Mucosa of rectum (tissue), 2 donors: ENCODE measurements around the gene TBC1D16.

Experiments
- H3K27ac ChIP-seq, 2 donors: one replicate each; pipeline ENCODE4 v1.7.0; 2013; ENCODE audit warnings: inconsistent platforms in 2 of 2, low read depth in 2 of 2, low read length in 2 of 2
- H3K27me3 ChIP-seq, 2 donors: one replicate each; pipeline ENCODE4 v1.7.0; 2013; ENCODE audit warnings: low read length in 2 of 2; ENCODE audit not compliant: control insufficient read depth in 2 of 2, insufficient read depth in 2 of 2
- H3K36me3 ChIP-seq, 2 donors: one replicate each; pipeline ENCODE4 v1.7.0; 2013; ENCODE audit warnings: low read length in 2 of 2; ENCODE audit not compliant: control insufficient read depth in 2 of 2, insufficient read depth in 2 of 2
- H3K4me1 ChIP-seq, 2 donors: one replicate each; pipeline ENCODE4 v1.7.0; 2013; ENCODE audit warnings: low read length in 2 of 2, mild to moderate bottlenecking in 1 of 2; ENCODE audit not compliant: control insufficient read depth in 2 of 2, insufficient read depth in 2 of 2
- H3K4me3 ChIP-seq, 2 donors: one replicate each; pipeline ENCODE4 v1.7.0; 2013; ENCODE audit warnings: low read length in 2 of 2
- H3K9ac ChIP-seq, 2 donors: one replicate each; pipeline ENCODE4 v1.7.0; 2013; ENCODE audit warnings: low read length in 2 of 2, low read depth in 1 of 2, mild to moderate bottlenecking in 1 of 2
- H3K9me3 ChIP-seq, 2 donors: one replicate each; pipeline ENCODE4 v1.7.0; 2013; ENCODE audit warnings: low read length in 2 of 2; ENCODE audit not compliant: control insufficient read depth in 2 of 2
- donor health status: healthy.
- donor health status: Normal muscosa, but diverticular disease.

TBC1D16 gene

DNA sequence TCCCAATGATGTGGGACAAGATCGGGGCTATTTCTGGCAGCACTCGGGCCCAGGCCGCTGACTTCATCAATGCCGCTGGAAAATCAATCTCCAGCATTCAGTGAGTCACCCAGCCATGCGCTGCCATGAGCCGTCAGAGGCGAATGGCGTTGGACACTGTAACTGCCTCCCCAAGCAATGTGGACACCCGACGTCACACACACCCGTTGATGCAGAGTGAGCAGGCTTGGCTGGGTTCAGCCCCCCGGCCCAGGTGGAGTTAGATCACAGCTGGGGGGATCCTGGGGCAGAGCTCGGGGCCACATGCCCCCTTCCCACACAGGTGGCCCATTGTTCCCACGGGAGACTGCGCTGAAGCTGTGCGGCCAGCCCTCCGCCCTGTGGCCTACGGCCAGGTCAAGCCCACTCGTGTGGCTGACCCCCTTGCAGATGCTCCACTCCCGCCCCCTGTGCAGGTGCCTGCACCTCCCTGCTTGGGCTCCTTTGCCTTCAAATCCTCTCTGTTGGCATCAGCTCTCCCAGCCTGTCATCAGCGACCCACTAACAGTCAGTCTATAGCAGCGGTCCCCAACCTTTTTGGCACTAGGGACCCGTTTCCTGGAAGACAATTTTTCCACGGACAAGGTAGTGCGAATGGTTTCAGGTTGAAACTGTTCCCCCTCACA, 89.9 kb downstream of the TBC1D16 start:
- Histone ChIP-seq H3K36me3 (peaks cover 5 to 7% of the 10 kb centered on the region in 2 donors), H3K4me3 (no peak overlapping the region), H3K27me3 (no peaks in the 10 kb centered on the region), H3K27ac (no peak overlapping the region), H3K9ac (no peak overlapping the region), H3K9me3 (no peaks in the 10 kb centered on the region), H3K4me1 (no peaks in the 10 kb centered on the region)

DNA sequence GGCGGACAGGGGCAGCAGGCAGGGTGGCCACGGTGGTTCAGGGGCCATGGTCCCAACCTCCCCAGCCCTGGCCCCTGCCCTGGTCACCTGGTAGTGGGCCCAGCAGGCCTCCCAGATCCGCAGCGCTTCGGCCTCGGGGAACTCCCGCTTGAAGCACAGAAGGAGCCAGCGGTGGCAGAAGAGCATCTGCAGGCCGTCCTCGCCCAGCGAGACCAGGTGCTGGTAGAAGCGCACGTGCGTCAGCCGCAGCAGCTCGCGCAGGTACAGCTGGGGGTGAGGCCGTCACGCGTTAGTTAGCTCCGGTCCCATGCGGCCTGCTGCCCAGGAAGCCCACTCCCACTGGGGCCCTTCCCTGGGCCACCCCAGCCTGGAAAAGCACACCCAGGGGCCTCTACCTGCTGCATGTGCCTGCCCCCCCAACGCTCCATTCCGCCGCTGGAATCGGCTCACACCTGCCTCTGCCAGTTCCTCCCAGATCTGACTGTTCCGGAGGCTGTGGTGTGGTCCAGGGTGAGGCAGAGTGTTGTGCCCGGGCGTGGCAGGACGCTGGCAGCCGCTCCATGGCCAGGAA, 90.8 kb downstream of the TBC1D16 start:
- Histone ChIP-seq H3K9me3 (no peaks in the 10 kb centered on the region), H3K9ac (no peak overlapping the region), H3K36me3 (peaks cover 8% of the 10 kb centered on the region in 2 donors), H3K27me3 (no peaks in the 10 kb centered on the region), H3K27ac (no peak overlapping the region), H3K4me1 (no peaks in the 10 kb centered on the region), H3K4me3 (no peak overlapping the region)

DNA sequence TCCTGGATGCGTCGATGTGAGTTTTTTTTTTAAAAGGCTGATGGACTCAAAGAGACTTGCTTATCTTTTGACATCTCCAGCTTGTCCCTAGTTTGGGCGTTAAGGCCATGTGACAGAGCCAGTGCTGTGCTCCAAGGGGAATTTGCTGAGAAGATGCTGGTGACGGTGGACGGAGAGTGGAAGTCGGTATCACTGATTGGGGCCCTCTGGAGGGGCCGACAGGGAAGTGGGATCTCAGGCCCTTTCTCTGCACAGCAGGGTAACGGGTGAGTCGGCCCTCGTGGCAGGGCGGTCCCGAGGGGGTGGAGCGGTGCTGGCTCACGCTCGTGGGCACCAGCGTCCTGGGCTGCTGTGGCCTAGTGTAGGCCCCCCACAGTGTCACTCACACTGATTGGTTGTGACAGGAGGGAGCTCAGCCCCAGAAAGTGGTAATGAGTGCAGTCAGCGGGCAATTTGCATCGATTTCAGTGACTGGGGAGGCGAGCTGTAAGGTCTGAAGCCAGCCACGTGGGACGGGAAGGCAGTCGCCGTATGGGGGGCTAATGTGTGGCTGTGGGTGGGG, 91.3 kb downstream of the TBC1D16 start:
- H3K4me1 ChIP-seq: no peaks in the 10 kb centered on the region
- H3K36me3 ChIP-seq: peaks cover 9 to 12% of the 10 kb centered on the region in 2 donors
- H3K9me3 ChIP-seq: no peaks in the 10 kb centered on the region
- no peak overlapping the region for H3K27ac ChIP-seq
- H3K9ac ChIP-seq: no peak overlapping the region
- H3K27me3 ChIP-seq: no peaks in the 10 kb centered on the region
- no peak overlapping the region for H3K4me3 ChIP-seq

DNA sequence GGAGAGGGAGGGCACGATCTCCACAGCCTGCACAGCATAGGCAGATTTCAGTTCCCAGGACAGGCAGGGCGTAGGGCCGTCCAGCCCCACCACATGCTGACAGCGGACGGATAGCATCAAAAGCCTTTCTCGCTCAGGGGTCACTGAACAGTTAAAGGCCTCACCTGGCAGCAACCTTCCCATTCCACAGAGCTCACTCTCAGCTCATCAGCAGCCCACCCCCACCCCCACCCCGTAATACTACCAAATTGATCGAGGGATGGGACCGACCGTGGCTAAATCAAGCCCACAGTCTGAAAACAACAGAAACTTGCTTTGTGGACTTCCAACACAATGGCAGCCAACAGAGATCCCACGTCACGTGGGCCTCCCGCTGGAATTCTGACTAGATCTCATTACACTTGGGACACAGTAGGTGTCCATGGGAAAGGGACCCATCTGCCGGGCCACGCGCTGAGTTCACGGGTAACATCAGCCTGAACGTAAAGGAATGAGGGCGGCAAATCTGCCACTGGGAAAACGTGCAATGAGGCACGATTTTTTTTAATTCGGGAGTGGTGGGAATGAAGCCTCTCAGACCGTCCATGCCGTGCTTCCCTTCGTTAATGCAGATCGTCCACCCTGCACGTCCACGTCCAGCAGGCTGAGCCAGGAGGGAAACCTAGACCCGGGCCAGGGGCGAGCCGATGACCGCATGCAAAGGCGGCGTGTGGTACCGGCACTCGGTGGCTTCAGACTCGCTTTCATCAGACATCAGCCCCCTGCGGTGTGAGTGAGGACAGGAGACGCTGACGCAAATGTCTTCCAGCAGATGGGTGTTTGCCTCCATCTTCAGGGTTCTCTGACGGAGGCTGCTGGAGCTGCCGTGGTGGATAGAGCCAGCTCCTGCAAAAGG, 92.1 kb downstream of the TBC1D16 start:
- H3K27me3 ChIP-seq: no peaks in the 10 kb centered on the region
- H3K27ac ChIP-seq: no peak overlapping the region
- H3K9me3 ChIP-seq: no peaks in the 10 kb centered on the region
- H3K9ac ChIP-seq: no peak overlapping the region
- H3K4me3 ChIP-seq: no peak overlapping the region
- peaks cover 12% of the 10 kb centered on the region in 2 donors for H3K36me3 ChIP-seq
- no peaks in the 10 kb centered on the region for H3K4me1 ChIP-seq

DNA sequence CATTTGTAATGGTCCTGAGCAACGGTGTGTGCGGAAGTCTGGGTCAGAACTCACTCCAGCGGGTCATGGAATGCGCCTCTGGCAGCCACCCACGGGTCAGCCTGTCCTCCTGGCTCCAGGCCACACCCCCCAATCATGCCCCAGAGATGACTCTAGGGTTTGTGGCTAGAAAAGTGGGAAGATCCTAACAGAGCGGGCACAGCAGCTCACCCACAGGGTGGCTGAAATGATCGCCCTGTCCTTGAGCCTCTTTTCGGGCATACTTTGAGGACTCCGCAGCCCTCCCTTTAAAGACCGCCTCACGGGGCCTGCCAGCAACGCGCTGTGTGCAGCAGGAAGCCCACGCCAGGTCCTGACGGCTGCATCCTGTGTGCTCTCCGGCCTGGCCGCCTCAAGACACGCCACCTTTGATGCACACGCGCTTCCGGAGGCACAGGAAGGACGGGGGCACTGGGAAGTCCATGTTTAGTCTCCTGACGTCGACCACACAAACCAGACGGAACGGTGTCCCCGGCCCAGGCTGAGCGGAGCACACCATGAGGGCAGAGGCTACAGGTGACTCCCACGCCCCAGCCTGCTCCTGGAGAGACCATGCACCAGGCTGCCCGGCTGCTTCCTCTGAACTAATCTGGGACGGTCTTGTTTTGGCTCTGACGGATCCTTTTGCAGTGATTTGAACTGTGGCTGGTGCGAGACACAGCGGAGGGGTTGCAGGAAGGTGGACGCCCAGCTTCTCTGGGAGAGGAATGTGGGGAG, 92.9 kb downstream of the TBC1D16 start:
- H3K9me3 ChIP-seq: no peaks in the 10 kb centered on the region

DNA sequence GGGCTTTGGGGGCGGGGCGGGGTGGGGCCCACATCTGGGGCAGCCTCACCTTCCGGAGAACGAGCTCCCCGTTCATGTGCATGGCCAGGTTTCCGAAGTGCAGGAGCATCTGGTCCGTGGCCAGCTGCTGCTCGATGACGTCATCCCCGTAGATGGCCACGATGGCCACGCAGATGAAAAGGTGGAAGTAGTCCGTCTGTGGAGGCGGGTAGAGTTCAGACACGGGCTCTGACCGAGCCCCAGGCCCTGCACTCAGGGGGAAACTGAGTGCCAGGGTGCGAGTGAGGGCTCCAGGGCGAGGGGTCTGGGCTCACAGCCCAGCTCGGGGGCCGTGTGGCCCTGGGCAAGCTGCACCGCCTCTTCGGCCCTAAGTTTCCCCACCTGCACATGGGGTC, 93.7 kb downstream of the TBC1D16 start:
- Histone ChIP-seq H3K4me3 (no peak overlapping the region), H3K9me3 (no peaks in the 10 kb centered on the region), H3K9ac (no peak overlapping the region), H3K36me3 (peaks cover 9 to 10% of the 10 kb centered on the region in 2 donors), H3K27me3 (no peaks in the 10 kb centered on the region), H3K4me1 (no peaks in the 10 kb centered on the region), H3K27ac (no peak overlapping the region)

More for the DNA sequence above, 92.9 kb downstream of the TBC1D16 start:
- Histone ChIP-seq H3K9ac (no peak overlapping the region), H3K4me1 (no peaks in the 10 kb centered on the region), H3K27ac (no peak overlapping the region), H3K27me3 (no peaks in the 10 kb centered on the region), H3K4me3 (no peak overlapping the region), H3K36me3 (peaks cover 12% of the 10 kb centered on the region in 2 donors)

DNA sequence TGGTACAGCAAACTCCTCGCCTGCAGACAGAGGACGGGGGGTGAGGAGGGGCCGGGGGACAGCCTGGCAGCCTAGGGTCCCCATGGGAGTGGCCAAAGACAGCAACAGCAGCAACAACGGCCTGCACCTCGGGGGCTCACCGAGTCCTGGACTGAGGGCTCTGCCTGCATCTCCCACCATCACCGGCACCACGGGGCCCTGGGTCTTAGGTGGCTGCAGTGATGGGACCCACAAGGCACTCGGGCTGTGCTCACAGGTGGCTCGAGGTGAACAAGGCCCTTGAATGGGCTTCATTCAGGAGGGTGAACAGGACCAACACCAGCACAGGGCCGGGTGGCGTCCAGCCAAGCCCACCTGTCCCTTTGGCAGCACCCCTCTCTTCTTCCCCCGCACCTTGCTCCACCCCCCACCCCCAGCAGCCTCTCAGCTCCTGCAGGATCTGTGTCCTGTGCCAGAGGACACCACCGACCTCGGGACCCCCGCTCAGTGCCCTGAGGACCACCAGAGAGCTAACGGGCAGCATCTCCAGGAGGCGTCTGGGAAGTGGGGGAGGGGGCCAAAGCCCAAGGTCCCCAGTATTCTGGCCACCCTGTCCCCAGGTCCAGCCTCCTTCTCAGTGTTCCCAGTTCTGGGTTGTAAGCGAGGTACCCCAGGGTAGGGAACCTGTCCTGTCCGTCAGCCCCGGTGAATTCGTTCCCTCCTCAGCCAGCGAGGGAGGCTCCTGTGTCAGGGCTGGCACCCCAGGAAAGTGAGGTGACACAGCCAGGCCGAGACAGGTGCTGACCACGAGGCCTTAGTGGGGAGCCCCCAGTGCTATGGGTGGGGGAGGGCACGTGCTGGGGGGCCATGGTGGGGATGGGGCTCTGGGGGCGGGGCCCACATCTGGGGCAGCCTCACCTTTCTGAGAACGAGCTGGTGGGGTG, 94.3 kb downstream of the TBC1D16 start:
- no peaks in the 10 kb centered on the region for H3K9me3 ChIP-seq
- H3K27ac ChIP-seq: no peak overlapping the region
- H3K36me3 ChIP-seq: peaks cover 9 to 10% of the 10 kb centered on the region in 2 donors
- H3K27me3 ChIP-seq: no peaks in the 10 kb centered on the region
- H3K9ac ChIP-seq: no peak overlapping the region
- no peaks in the 10 kb centered on the region for H3K4me1 ChIP-seq
- no peak overlapping the region for H3K4me3 ChIP-seq

DNA sequence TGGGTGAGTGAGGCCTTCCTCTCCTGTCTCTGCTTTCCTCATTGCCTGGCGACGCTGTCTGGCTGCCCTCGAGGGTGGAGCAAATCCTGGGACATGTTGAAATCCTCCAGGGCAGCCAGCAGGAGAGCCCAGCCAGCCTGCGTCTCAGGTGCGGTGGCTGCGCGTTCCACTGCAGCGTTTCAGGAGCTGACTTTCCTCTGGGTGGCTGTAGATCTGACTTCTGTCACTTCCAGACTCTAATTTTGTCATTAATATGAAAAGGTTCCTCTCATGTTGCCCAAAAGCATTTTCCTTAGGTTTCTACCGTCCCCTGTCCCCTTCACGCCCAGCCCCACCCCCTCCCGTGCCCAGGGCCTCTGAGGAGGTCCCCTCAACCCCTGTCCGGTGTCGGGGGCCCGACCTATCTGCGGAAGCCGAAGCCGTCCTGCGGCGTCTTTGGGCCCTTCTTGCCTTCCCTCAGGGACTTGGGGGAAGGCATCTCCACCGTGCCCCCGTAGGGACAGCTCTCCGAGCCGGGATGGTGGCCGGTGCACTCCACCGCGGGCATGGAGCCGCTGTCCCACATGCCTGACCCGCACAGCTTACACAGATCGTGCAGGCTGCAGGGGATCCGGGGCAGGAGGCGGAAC, 95.1 kb downstream of the TBC1D16 start:
- Histone ChIP-seq H3K36me3 (peaks cover 9 to 10% of the 10 kb centered on the region in 2 donors), H3K27ac (no peak overlapping the region), H3K9me3 (no peaks in the 10 kb centered on the region), H3K27me3 (no peaks in the 10 kb centered on the region), H3K9ac (no peak overlapping the region), H3K4me3 (no peak overlapping the region), H3K4me1 (no peaks in the 10 kb centered on the region)
